B cell (primary cell): ENCODE data around the gene ARID3B. TPM values are rescaled to one million over a fixed set of nuclear protein-coding genes. Genes with fewer than 3 reads are reported as not detected.
A peak's percentile ranks its signal among the peaks of the same experiment; 100 is the strongest.

ENCODE experiments used
- ATAC-seq: fragments of 200-7000 bp; cut with Tn5 transposase; one replicate; pipeline ENCODE4 v1.10.0; 2021; ENCODE audit warnings: low read depth, mild to moderate bottlenecking, moderate number of reproducible peaks, moderate library complexity
- CTCF ChIA-PET: fragments of 350-600 bp; sonication (Branson Sonifier 250); formaldehyde crosslinking; loops from one replicate; lab custom pipeline; 2021; ENCODE audit warnings: antibody characterized with exemption, inconsistent platforms; lab: Charles Lee
- POLR2A ChIA-PET: fragments of 350-600 bp; sonication (Branson Sonifier 250); formaldehyde crosslinking; loops from one replicate; lab custom pipeline; 2021; ENCODE audit warnings: antibody characterized with exemption; lab: Charles Lee
- DNase-seq: peaks from one replicate; pipeline ENCODE4 v3.0.0; 2013
- H2AFZ ChIP-seq: 2 replicates; pipeline ENCODE4 v1.6.1; 2012; ENCODE audit warnings: mild to moderate bottlenecking, low read depth, low read length; ENCODE audit not compliant: insufficient read depth, poor library complexity, severe bottlenecking
- H3K27ac ChIP-seq, 2 donors: 1 replicate in 1 of 2; 2 replicates in 1 of 2; pipeline ENCODE4 v1.5.1; 2012 to 2013; ENCODE audit warnings: low read length in 2 of 2, mild to moderate bottlenecking in 2 of 2, moderate library complexity in 1 of 2
- H3K27me3 ChIP-seq, 4 experiments: fragments of 200-600 bp in 1 of 4; sonication (generic) in 1 of 4; replicated peaks in 1 of 4; 1 replicate in 2 of 4; 2 replicates in 2 of 4; pipeline versions ENCODE4 v1.6.1 to v1.7.0; 2013 to 2016; ENCODE audit warnings: low read length in 3 of 4, mild to moderate bottlenecking in 2 of 4, mixed read lengths in 1 of 4, moderate library complexity in 1 of 4; ENCODE audit not compliant: insufficient read depth in 4 of 4, control insufficient read depth in 3 of 4; ENCODE audit errors: control extremely low read depth in 1 of 4
- H3K36me3 ChIP-seq, 2 experiments: replicated peaks in 1 of 2; 1 replicate in 1 of 2; 2 replicates in 1 of 2; pipeline versions ENCODE4 v1.6.1 to v1.7.1; 2013; ENCODE audit warnings: low read length in 1 of 2; ENCODE audit not compliant: insufficient read depth in 2 of 2, control insufficient read depth in 1 of 2; ENCODE audit errors: control extremely low read depth in 1 of 2, extremely low read depth in 1 of 2
- H3K4me1 ChIP-seq, 2 donors: fragments of 200-600 bp in 1 of 2; sonication (generic) in 1 of 2; 1 replicate in 1 of 2; 2 replicates in 1 of 2; pipeline versions ENCODE4 v1.5.1 to v1.6.1; 2013 to 2017; ENCODE audit warnings: low read length in 2 of 2; ENCODE audit not compliant: control insufficient read depth in 2 of 2, insufficient read depth in 2 of 2
- H3K4me2 ChIP-seq: replicated peaks from 2 replicates; pipeline ENCODE3; 2012; ENCODE audit warnings: mild to moderate bottlenecking, low read depth, low read length; ENCODE audit not compliant: poor library complexity, severe bottlenecking
- H3K4me3 ChIP-seq, 5 experiments: fragments of 200-600 bp in 1 of 5; sonication (generic) in 1 of 5; 1 replicate in 3 of 5; 2 replicates in 2 of 5; pipeline versions ENCODE4 v1.5.1 to v1.7.0; 2011 to 2016; ENCODE audit warnings: low read length in 4 of 5, mild to moderate bottlenecking in 4 of 5, low read depth in 2 of 5, control low read depth in 1 of 5, moderate library complexity in 1 of 5; ENCODE audit not compliant: insufficient read depth in 1 of 5; ENCODE audit errors: control extremely low read depth in 1 of 5, extremely low read depth in 1 of 5
- H3K79me2 ChIP-seq: fragments of 200-600 bp; sonication (generic); one replicate; pipeline ENCODE4 v1.6.0; 2016; ENCODE audit warnings: low read length; ENCODE audit not compliant: control insufficient read depth, insufficient read depth
- H3K9ac ChIP-seq: fragments of 200-600 bp; sonication (generic); 2 replicates; pipeline ENCODE4 v1.6.1; 2017; ENCODE audit warnings: mild to moderate bottlenecking, low read length, moderate library complexity
- H3K9me3 ChIP-seq, 3 donors: one replicate each; pipeline versions ENCODE4 v1.6.1 to v1.7.1; 2013; ENCODE audit warnings: low read length in 2 of 3; ENCODE audit not compliant: control insufficient read depth in 2 of 3, insufficient read depth in 1 of 3; ENCODE audit errors: control extremely low read depth in 1 of 3
- H4K20me1 ChIP-seq: 2 replicates; pipeline ENCODE4 v1.6.0; 2012; ENCODE audit warnings: mild to moderate bottlenecking, low read length; ENCODE audit not compliant: insufficient read depth, control insufficient read depth, poor library complexity, severe bottlenecking
- H3K27ac Mint-ChIP-seq: one replicate; pipeline ENCODE4 v1.8.0; 2021; ENCODE audit warnings: mixed read lengths
- H3K27me3 Mint-ChIP-seq: one replicate; pipeline ENCODE4 v1.8.0; 2021; ENCODE audit warnings: mixed read lengths
- H3K4me1 Mint-ChIP-seq: one replicate; pipeline ENCODE4 v1.8.0; 2021; ENCODE audit warnings: mixed read lengths
- H3K4me3 Mint-ChIP-seq: one replicate; pipeline ENCODE4 v1.8.0; 2021; ENCODE audit warnings: mixed read lengths
- H3K9me3 Mint-ChIP-seq: one replicate; pipeline ENCODE4 v1.8.0; 2022; ENCODE audit warnings: mixed read lengths; ENCODE audit not compliant: insufficient read depth
- EZH2 ChIP-seq: IDR thresholded peaks from 2 replicates; pipeline ENCODE4 v1.6.1; 2012; ENCODE audit warnings: borderline replicate concordance, low read depth, mild to moderate bottlenecking, moderate library complexity, low read length; ENCODE audit not compliant: insufficient read depth, poor library complexity, severe bottlenecking
- WGBS: methylation state at CpG from one replicate; pipeline ENCODE4 v1.1.5; 2013; ENCODE audit warnings: missing lambda C conversion rate; ENCODE audit not compliant: insufficient coverage; 5-methylcytosine and 5-hydroxymethylcytosine counted together
- intact Hi-C: fragments of 100-400 bp; cut with micrococcal nuclease; formaldehyde crosslinking; loops from one replicate; pipeline ENCODE4 v1.10.0; 2022
- polyA minus RNA-seq: library from RNA; depleted of rRNA, polyadenylated mRNA; stranded (reverse); fragments of >200 nt; gene quantifications from 2 replicates; pipeline ENCODE4 v1.2.3, GENCODE V29; 2012
- polyA plus RNA-seq: library from polyadenylated mRNA; depleted of rRNA; stranded (reverse); fragments of >200 nt; gene quantifications from 2 replicates; pipeline ENCODE4 v1.2.3, GENCODE V29; 2012
- total RNA-seq, 2 donors: library from RNA; stranded (reverse); fragments of 120-200 nt in 1 of 2; gene quantifications; 1 replicate in 1 of 2; 2 replicates in 1 of 2; pipeline versions ENCODE4 v1.2.3 to v1.2.4, GENCODE V29; 2013 to 2022
- TF ChIP-seq, protein P1 (sequence below): fragments of 200-600 bp; IDR thresholded peaks from one replicate; pipeline ENCODE4 v1.8.0; 2022; ENCODE audit warnings: antibody characterized with exemption, mild to moderate bottlenecking

ARID3B gene
- total RNA-seq, result 30.9 and 31.0 TPM in 2 replicates
- total RNA-seq (2013), result 7.0 TPM
- polyA plus RNA-seq, result 23.0 and 28.1 TPM in 2 replicates
- polyA minus RNA-seq, result 19.6 and 25.5 TPM in 2 replicates

GRCh38 chr15:74540761-74541493, at the start of gene ARID3B:
ARID3B (plus strand) TSS chr15:74541220; CDS start chr15:74543937, 2,717 bp downstream.
- TF ChIP-seq, protein P1, sequence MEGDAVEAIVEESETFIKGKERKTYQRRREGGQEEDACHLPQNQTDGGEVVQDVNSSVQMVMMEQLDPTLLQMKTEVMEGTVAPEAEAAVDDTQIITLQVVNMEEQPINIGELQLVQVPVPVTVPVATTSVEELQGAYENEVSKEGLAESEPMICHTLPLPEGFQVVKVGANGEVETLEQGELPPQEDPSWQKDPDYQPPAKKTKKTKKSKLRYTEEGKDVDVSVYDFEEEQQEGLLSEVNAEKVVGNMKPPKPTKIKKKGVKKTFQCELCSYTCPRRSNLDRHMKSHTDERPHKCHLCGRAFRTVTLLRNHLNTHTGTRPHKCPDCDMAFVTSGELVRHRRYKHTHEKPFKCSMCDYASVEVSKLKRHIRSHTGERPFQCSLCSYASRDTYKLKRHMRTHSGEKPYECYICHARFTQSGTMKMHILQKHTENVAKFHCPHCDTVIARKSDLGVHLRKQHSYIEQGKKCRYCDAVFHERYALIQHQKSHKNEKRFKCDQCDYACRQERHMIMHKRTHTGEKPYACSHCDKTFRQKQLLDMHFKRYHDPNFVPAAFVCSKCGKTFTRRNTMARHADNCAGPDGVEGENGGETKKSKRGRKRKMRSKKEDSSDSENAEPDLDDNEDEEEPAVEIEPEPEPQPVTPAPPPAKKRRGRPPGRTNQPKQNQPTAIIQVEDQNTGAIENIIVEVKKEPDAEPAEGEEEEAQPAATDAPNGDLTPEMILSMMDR, result no peak
- no peak for TF ChIP-seq EZH2
- peak within 1 kb of the TSS; percentile 77 for H3K27ac ChIP-seq
- CTCF ChIA-PET, result interaction anchor here (0.8 to 3.4 kb wide), 8 partner anchors 10 to 166 kb away, joined by 3 to 14 read pairs (median 4); no protein-coding TSS in a partner anchor
- H3K4me3 ChIP-seq, result peak within 1 kb of the TSS; percentile 79 to 100 (median 93)
- peaks cover 46% of the 10 kb centered on the region for H3K4me1 Mint-ChIP-seq
- DNase-seq (peak; percentile 96), ATAC-seq (peak; percentile 90)
- H3K9ac ChIP-seq, result peak within 1 kb of the TSS; percentile 98
- H3K9me3 Mint-ChIP-seq, result no peaks in the 10 kb centered on the region
- H2AFZ ChIP-seq, result peak within 1 kb of the TSS; percentile 89
- peak within 1 kb of the TSS; percentile 99 for H3K4me3 Mint-ChIP-seq
- POLR2A ChIA-PET, result interaction anchor here (0.6 to 2.5 kb wide), 7 partner anchors 59 to 463 kb away, joined by 3 to 12 read pairs (median 4); partner anchors contain the start of genes CLK3 and UBL7
- no peaks in the 10 kb centered on the region for H3K27me3 ChIP-seq
- H3K79me2 ChIP-seq, result peaks cover 36% of the 10 kb centered on the region
- no peaks in the 10 kb centered on the region for H4K20me1 ChIP-seq
- peak within 1 kb of the TSS; percentile 97 for H3K27ac Mint-ChIP-seq
- peaks cover 26 to 41% of the 10 kb centered on the region in 2 donors for H3K4me1 ChIP-seq
- intact Hi-C loops, result loop anchor here (1.0 to 5.0 kb wide), 8 partner anchors 49 to 1101 kb away; partner anchors contain the start of genes EDC3, IMP3, NPTN and PML
- peaks cover 0 to 11% of the 10 kb centered on the region in 2 experiments for H3K36me3 ChIP-seq
- no peaks in the 10 kb centered on the region for H3K27me3 Mint-ChIP-seq
- no peaks in the 10 kb centered on the region for H3K9me3 ChIP-seq
- 0% methylated on average over 54 of the region's 73 CpGs for WGBS
- peak within 1 kb of the TSS; percentile 95 for H3K4me2 ChIP-seq

GRCh38 chr15:74496648-74497047, 44.4 kb upstream of the ARID3B start:
- H3K4me3 Mint-ChIP-seq, result no peak overlapping the region
- no CpG with 5 or more reads among the region's 3 CpGs for WGBS
- intact Hi-C loops, result no loop called here

More at GRCh38 chr15:74496648-74497047, 44.4 kb upstream of the ARID3B start:
- H3K27ac ChIP-seq, result no peak overlapping the region
- no peak overlapping the region for H3K9ac ChIP-seq
- no peak overlapping the region for H3K4me3 ChIP-seq
- H3K9me3 Mint-ChIP-seq, result no peaks in the 10 kb centered on the region
- H3K27ac Mint-ChIP-seq, result no peak overlapping the region
- no peaks in the 10 kb centered on the region for H3K9me3 ChIP-seq
- H3K27me3 ChIP-seq, result no peaks in the 10 kb centered on the region
- ATAC-seq (no peak), DNase-seq (no peak)
- no peak overlapping the region for H3K4me2 ChIP-seq
- no peaks in the 10 kb centered on the region for H3K36me3 ChIP-seq
- H3K27me3 Mint-ChIP-seq, result no peaks in the 10 kb centered on the region
- H3K4me1 Mint-ChIP-seq, result no peaks in the 10 kb centered on the region
- no peak for TF ChIP-seq EZH2
- TF ChIP-seq, protein P1, result no peak
- H4K20me1 ChIP-seq, result no peaks in the 10 kb centered on the region
- ChIA-PET CTCF (no interaction called here), POLR2A (no interaction called here)
- H2AFZ ChIP-seq, result no peak overlapping the region
- no peaks in the 10 kb centered on the region for H3K79me2 ChIP-seq
- no peaks in the 10 kb centered on the region for H3K4me1 ChIP-seq
